K562 (cell line): Measurements from ENCODE around the gene PPP1R14B. TPM values are rescaled to one million over a fixed set of nuclear protein-coding genes. Genes with fewer than 3 reads are reported as not detected.
A peak's percentile ranks its signal among the peaks of the same experiment; 100 is the strongest.

Experiments
- ADNP ChIP-seq: fragments of 200-800 bp; sonication (Bioruptor generic); IDR thresholded peaks from 2 replicates; pipeline ENCODE4 v1.6.1; 2016; ENCODE audit warnings: missing genetic modification characterization, missing compliant biosample characterization
- CCAR2 ChIP-seq: fragments of 200-400 bp; formaldehyde crosslinking; IDR thresholded peaks from 2 replicates; pipeline ENCODE4 v1.6.1; 2017; ENCODE audit warnings: mild to moderate bottlenecking, low read depth, low read length
- E2F3 ChIP-seq: fragments of 250-450 bp; sonication (Bioruptor Pico); IDR thresholded peaks from 2 replicates; pipeline ENCODE4 v1.4.0; 2020; ENCODE audit warnings: mild to moderate bottlenecking
- GMEB1 ChIP-seq: fragments of 250-450 bp; sonication (Bioruptor Pico); IDR thresholded peaks from 2 replicates; pipeline ENCODE4 v1.4.0; 2020; ENCODE audit warnings: mild to moderate bottlenecking
- MAX ChIP-seq: sonication (generic); formaldehyde crosslinking; IDR thresholded peaks from 2 replicates; pipeline ENCODE4 v1.9.0; 2022; ENCODE audit warnings: mild to moderate bottlenecking, missing genetic modification reagents
- MCM3 ChIP-seq: fragments of 450-650 bp; IDR thresholded peaks from 2 replicates; pipeline ENCODE4 v1.6.1; 2016
- MGA ChIP-seq: fragments of 450-650 bp; IDR thresholded peaks from 2 replicates; pipeline ENCODE4 v1.6.1; 2016; ENCODE audit warnings: mild to moderate bottlenecking, moderate library complexity
- NRF1 ChIP-seq, 2 experiments: fragments of 450-650 bp; IDR thresholded peaks in 1 of 2; conservative IDR thresholded peaks in 1 of 2; 2 replicates each; pipeline ENCODE4 v1.6.1; 2014; ENCODE audit warnings: mild to moderate bottlenecking in 2 of 2
- RBM39 ChIP-seq: fragments of 200-400 bp; formaldehyde crosslinking; optimal IDR thresholded peaks from 2 replicates; pipeline ENCODE3; 2018; ENCODE audit warnings: low read depth, low read length
- SPI1 ChIP-seq: IDR thresholded peaks from 2 replicates; pipeline ENCODE4 v1.6.1; 2011; ENCODE audit warnings: low read depth, low read length, control low read depth, borderline replicate concordance
- SRF ChIP-seq, 2 experiments: fragments of 250-450, 450-650 bp in 1 of 2; sonication (Bioruptor Pico) in 1 of 2; sonication (generic) in 1 of 2; formaldehyde crosslinking; IDR thresholded peaks; 2 replicates each; pipeline versions ENCODE4 v1.5.0 to v1.5.1; 2020 to 2022; ENCODE audit warnings: mild to moderate bottlenecking in 1 of 2, missing genetic modification reagents in 1 of 2
- SRSF1 ChIP-seq: fragments of 200-400 bp; formaldehyde crosslinking; IDR thresholded peaks from 2 replicates; pipeline ENCODE4 v1.6.1; 2017; ENCODE audit warnings: mild to moderate bottlenecking, low read depth, low read length, moderate library complexity
- U2AF2 ChIP-seq: fragments of 200-400 bp; formaldehyde crosslinking; optimal IDR thresholded peaks from 2 replicates; pipeline ENCODE3; 2017; ENCODE audit warnings: low read depth, mild to moderate bottlenecking, low read length
- ZFP1 ChIP-seq: fragments of 450-650 bp; formaldehyde crosslinking; IDR thresholded peaks from 2 replicates; pipeline ENCODE4 v1.4.0; 2020; ENCODE audit warnings: mild to moderate bottlenecking, mixed read lengths
- ZNF217 ChIP-seq: sonication (generic); formaldehyde crosslinking; IDR thresholded peaks from 2 replicates; pipeline ENCODE4 v1.8.0; 2022; ENCODE audit warnings: mild to moderate bottlenecking, missing genetic modification reagents
- polyA plus RNA-seq, 8 experiments: library from polyadenylated mRNA; depleted of rRNA in 4 of 8; stranded (reverse) in 5 of 8; unstranded in 3 of 8; fragments of >200 nt; fragmentation: Nextera tagmentation in 2 of 8; fragmentation: Illumina TruSeq in 1 of 8; extraction: Ambion mirVana in 2 of 8; extraction: Trizol in 1 of 8; gene quantifications; 2 replicates each; pipeline versions ENCODE4 v1.2.1 to v1.2.3, GENCODE V29; 2011 to 2014; ENCODE audit warnings: inconsistent platforms in 1 of 8, missing spikeins in 1 of 8
- total RNA-seq, 7 experiments: library from RNA; depleted of rRNA in 6 of 7; stranded (reverse); fragments of >200 nt in 6 of 7; fragmentation: Illumina TruSeq in 2 of 7; extraction: Trizol in 2 of 7; gene quantifications; 2 replicates each; pipeline versions ENCODE4 v1.2.1 to v1.2.3, GENCODE V29; 2011 to 2021; ENCODE audit warnings: low replicate concordance in 1 of 7

PPP1R14B gene
- total and polyA plus RNA-seq, 9 of the 15 experiments (the other 6 are each of a cell fraction or from before 2014, with no cell fraction given) = 7.7 to 566 (median 212) TPM

GRCh38 chr11:64207256-64208085 lies 39.3 kb downstream of the PPP1R14B start (continued):
- TF ChIP-seq CCAR2 = no peak
- TF ChIP-seq MGA = no peak
- no peak for TF ChIP-seq GMEB1 (CRISPR knock-in tag)
- TF ChIP-seq MCM3 = no peak
- no peak for TF ChIP-seq ZNF217 (CRISPR knock-in tag)
- TF ChIP-seq ADNP (tag) = no peak
- TF ChIP-seq ZFP1 (CRISPR knock-in tag) = no peak
- no peak for TF ChIP-seq RBM39
- TF ChIP-seq MAX (CRISPR knock-in tag) = 0 out of 2 replicates have a peak, but pooled peaks have one; percentile 39
- no peak for TF ChIP-seq SRSF1
- TF ChIP-seq SPI1 = peak; percentile 90
- peak; percentile 50; the same call in 1 of the 2 replicates for TF ChIP-seq E2F3 (CRISPR knock-in tag)
- TF ChIP-seq NRF1 (conservative IDR thresholded peaks at IDR 0.05 in 1 of 2, IDR thresholded peaks at IDR 0.05 in 1 of 2) = peak; percentile 29 to 46; a peak in 3 of 4 replicates
- no peak for TF ChIP-seq U2AF2
- no peak for TF ChIP-seq SRF (CRISPR knock-in tag; IDR thresholded peaks at IDR 0.05)
